Measurements from ENCODE around the gene CTRB1.
"Not testable (repeated sequence)": the region's sequence is repeated elsewhere in the genome, so short reads cannot be mapped to it uniquely, and the experiment has no call there.

CTRB1 gene

GRCh38 chr16:75242436-75243078, 23.8 kb downstream of the CTRB1 start:
- not testable (repeated sequence) for DNase-seq

DNA sequence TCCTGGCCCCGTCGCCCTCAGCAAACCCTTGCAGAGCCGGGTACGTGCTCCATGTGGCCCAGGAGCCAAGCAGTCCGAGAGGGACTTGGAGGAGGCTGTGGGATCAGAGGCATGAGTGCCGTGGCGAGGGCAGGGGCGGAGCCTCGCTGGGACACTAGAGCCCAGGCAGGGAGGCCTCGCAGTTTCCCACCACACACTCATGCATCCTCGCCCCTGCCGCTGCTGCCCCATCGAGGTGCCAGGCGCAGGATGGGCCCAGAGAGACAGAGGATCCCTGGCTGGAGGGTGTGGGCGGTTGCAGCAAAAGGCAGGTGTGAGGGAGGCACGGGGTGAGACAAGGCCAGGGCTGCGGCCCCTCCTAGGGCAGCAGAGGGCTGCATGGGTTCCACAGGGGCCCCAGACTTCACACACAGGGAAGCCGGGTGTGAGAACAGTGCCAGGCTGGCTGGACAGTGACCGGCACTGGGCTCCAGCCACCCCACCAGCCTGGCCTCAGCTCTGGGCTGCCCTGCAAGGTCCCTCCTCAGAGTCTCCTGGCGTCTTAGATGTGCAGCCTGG, 25.0 kb downstream of the CTRB1 start:
- DNase-seq = no peak

- DNase-seq = no peak
Measured at GRCh38 chr16:75244225-75244809, 25.5 kb downstream of the CTRB1 start.

DNA sequence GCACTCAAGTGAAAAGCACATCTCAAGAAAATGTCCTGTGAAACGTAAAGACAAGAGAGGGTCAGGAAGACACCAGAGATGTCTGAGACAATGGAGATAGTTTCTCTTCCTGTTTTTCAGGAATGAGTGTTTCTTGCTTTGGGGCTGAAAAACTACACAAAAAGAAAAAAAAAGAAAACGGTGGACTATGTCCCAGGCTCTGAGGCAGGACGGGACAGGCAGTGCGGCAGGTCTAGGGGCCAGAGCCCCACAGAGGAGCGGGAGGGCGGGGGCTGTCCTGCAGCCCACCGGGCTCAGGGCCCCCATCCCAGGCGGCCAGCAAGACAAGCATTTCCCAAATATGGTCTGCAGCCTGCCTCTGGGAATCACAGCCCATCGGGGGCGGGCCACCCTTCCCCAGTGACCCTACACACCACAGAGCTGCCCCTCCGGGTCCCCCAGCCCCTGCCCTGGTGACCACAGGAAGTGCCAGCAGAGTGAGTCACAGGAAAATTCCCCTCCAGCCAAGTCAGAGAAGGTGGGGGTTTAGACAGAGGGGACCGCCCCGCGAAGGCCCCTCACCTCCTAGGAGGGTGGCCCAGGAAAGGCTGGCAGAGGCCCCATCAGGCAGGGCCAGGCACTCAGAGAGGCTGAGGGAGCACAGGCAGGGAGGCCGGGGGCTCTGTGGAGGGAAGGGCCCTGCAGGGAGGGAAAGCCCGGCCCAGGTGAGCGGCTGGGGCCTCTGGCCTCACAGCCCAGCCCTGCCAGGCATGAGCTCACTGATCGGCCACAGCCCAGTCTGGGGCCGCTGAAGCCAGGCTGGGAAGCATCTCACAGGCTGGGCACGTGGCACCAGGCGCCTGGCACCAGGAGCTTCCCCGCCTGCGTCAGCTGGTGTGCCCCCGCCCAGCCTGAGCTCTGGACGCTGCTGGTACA, 26.3 kb downstream of the CTRB1 start:
- no peak for DNase-seq

- no peak for DNase-seq
Measured at GRCh38 chr16:75246504-75247205, 27.9 kb downstream of the CTRB1 start.

DNA sequence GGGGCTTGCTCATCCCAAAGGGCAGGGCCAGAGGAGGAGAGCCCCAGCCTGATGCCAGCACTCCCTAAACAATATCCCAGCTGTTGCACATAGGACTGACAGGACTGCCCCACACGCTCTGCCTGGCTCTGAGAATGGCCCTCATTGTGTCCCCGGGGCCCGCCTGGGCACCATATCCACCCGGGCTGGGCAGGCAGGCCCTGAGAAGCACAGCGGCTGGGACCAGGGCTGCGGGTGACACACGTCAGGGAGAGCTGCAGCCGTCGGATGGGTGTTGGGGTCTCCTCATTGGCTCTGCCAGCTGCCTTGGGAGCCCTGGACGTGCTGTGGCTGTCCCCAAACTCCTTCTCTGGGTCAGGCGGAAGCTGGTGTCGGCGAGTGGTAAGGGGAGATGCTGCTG, 28.5 kb downstream of the CTRB1 start:
- no peak for DNase-seq

DNA sequence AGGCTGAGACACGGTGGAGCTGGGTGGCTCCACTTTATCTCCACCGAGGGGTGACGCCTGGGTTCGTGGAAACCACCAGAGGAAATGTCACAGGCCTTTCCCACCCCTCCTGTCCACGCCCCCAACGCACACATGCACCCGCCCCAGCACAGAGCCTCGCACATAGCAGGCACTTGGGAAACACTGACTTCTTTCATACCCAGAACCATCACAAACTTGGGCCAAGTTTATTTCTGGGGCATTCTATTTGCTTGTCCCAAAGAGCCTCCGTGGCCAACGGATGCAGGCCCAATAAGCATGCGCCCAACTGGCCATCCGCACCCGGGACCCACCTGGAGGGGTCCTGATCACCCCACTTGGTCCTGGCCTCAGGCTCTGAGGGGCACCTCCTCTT, 29.4 kb downstream of the CTRB1 start:
- no peak for DNase-seq

DNA sequence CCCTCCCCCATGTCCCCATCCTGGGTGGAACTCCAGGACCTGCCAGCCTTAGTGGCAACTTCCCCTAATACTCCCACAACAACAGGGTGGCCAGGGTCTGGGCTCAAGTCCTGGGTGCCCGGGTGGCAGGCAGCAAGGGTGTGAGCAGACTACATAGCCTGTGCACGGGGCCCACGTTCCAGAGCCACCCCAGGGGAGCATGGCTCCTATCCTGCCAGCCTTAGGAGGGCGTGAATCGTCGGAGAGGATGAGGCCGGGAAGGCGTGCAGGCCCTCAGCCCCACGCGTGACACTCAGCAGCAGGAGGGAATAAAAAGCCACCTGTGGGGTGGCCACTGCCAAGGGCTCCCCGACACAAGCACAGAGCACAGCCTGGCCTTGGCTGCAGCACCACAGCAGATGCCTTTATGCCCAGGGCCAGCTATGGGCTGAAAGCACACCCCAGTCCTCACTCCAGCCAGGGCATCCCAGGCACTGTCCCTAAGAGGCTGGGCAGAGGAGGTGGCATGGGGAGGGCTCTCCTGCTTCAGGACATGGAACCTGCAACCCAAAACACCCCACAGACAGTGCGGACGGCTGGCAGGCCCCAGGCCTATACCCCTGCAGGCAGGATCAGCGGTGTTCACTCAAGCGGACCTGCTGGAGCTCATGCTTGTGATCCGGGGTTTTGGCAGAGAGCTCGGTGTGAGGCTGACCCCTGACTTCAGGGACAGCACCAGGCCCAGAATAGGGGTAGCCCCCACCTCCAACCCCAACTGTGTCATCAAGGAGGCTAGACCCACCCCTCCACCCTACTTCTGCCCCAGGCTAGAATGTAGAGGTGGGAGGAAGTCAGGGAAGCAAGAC, 30.0 kb downstream of the CTRB1 start:
- no peak for DNase-seq

- DNase-seq = no peak
Measured at GRCh38 chr16:75249441-75249840, 30.7 kb downstream of the CTRB1 start.

- DNase-seq = no peak
Measured at GRCh38 chr16:75250089-75250808, 31.5 kb downstream of the CTRB1 start.

GRCh38 chr16:75250809-75251279, 32.1 kb downstream of the CTRB1 start:
- DNase-seq = no peak

DNA sequence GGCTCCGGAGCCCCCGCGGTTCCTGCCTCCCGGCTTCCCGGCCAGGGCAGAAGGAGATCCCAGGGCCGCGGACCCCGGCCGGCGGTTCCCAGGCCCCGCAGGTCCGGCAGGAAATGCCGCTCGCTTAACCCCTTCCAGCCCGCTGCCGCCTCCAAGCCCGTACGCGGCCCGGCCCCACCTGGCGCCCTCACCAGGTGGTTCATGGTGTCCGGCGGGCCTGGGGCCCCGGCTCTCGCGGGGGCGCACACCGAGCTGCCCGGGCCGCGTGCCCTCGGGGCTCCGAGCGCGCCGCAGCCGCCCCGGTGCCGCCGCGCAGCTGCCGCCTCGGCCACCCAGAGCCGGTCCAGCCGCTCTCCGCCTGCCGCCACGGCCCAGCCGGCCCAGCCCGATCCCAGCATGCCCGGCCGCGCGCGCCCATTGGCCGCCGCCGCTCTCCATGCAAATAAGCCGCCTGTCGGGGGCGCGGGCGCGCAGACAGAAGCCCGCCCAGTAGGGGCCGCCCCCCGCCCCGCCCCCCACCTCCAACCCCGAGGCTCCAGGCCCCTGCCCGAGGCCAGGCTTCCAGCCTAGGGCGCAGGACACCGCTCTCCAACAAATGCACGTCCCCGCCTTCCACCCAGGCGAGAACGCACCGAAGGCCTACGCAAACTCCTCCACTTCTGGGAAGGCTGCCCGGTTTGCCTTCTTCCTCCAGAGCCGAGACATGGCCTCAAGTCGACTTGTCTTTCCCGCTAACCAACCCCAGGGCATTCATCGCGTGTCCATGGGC, 32.7 kb downstream of the CTRB1 start, which contains the start of gene BCAR1:
Gene BCAR1 (minus strand): TSS at position 345 of the 769 bp plus-strand sequence. CDS start 142 bp downstream, at position 203.
- no peak for DNase-seq

DNA sequence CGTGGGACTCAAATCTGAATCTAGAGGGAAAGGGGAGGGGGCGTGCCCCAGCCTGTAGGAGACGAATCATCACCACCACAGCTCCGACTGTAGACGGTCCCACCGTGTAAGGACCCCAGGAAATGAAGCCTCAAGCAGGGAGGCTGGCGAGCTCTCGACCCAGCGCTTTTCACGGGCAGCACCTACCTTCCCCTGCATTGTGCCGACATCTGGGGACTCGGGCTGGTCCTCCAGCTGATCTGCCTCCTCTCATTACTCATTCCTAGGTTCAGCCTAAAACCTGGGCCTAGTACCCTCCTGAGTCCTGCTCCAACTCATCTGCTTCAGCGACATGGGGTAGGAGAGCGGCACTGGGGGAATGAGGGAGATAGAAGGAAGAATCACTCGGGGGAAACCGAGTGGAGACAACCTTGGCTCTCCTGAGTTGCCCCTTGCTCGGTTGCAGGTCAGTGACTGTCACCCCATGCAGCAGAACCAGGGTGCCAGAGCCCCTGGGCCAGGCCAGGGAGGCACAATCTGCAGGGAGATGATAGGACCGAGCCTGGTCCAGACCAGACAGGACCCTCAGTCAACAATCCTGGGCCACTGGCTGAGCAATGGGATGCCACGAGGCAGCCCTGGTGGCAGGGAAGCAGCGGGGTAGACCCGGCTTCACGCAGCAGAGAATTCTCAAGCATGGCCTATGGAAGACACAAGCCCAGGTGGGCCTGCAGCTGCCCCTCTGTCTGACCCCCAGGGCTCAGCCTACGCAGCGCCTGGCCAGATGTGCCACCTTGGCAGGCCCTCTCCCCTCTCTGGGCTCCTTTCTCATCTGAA, 33.5 kb downstream of the CTRB1 start:
- DNase-seq = no peak

DNA sequence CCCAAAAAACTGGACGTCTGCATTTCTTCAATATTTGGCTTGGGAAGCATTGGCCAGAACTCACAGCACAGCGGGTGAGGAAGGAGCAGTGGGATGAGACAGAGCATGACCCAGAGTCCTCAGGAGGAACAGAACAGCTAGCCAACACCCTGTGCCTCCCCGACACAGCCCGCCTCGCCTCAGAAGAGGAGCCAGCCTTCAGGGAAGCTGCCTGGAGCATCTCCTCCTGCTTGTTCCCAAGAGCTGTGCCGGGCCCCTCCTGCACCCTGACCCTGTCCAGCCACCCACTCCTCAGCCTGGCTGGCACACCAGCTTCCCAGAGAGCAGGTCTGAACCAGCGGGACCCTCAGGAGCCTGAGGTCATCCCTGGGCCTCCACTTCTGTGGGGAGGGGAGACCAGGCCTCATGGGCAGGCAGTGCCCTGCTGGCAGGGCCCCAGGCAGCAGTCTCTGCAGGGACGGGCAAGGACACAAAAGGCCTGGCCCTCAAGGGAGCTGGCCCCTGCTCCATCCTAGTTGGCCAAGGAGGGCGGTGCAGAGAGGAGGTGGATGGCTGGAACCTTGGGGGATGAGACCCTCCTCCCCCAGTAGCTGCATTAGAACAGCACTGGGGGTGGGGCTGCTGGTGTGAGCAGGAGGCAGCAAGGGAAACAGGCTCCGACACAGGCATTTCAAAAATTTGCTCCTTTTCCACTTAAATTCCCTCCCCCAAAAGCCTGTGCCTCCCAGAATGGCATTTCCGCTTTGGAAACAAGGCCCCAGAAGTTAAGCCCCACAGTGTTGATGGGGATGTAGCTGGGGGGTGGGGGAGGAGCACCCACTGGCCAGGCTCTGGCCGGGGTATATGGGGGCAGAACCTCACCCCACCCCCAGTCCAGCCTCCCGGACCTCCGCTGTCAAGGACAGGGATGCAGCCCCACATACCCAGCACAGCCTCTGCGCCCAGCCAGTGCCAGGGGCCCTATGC, 34.4 kb downstream of the CTRB1 start:
- DNase-seq = no peak

- DNase-seq = no peak
Measured at GRCh38 chr16:75254359-75254837, 35.6 kb downstream of the CTRB1 start.

GRCh38 chr16:75256059-75256571, 37.3 kb downstream of the CTRB1 start:
- DNase-seq = no peak

GRCh38 chr16:75256696-75257343, 38.0 kb downstream of the CTRB1 start:
- DNase-seq = no peak
